Keratinocyte (primary cell): ENCODE measurements around the gene RHOC. TPM values are rescaled to one million over a fixed set of nuclear protein-coding genes. Genes with fewer than 3 reads are reported as not detected.

Source experiments
- DNase-seq: peaks from one replicate; pipeline ENCODE4 v3.0.0-alpha.2; 2011; ENCODE audit warnings: low read depth, missing footprints, low spot score
- FAIRE-seq: peaks from 2 replicates; lab custom pipeline; 2011; peaks lifted over from hg19 to GRCh38; lab: Jason Lieb, UNC
- H2AFZ ChIP-seq: 2 replicates; pipeline ENCODE4 v1.6.0; 2012; ENCODE audit warnings: low read length, control low read depth, inconsistent platforms; ENCODE audit not compliant: control insufficient read depth
- H3K27ac ChIP-seq: 2 replicates; pipeline ENCODE4 v1.5.1; 2011; ENCODE audit warnings: low read length; ENCODE audit not compliant: control insufficient read depth, insufficient read depth
- H3K27me3 ChIP-seq: 3 replicates; pipeline ENCODE4 v1.6.0; 2011; ENCODE audit warnings: low read length; ENCODE audit not compliant: control insufficient read depth, insufficient read depth; ENCODE audit errors: extremely low read depth
- H3K36me3 ChIP-seq, 2 experiments: 2 replicates in 1 of 2; 3 replicates in 1 of 2; pipeline ENCODE4 v1.5.1; 2011; ENCODE audit warnings: low read length in 2 of 2, mild to moderate bottlenecking in 1 of 2; ENCODE audit not compliant: control insufficient read depth in 2 of 2, insufficient read depth in 2 of 2; ENCODE audit errors: extremely low read depth in 1 of 2
- H3K4me1 ChIP-seq: 3 replicates; pipeline ENCODE4 v1.5.1; 2011; ENCODE audit warnings: low read length; ENCODE audit not compliant: control insufficient read depth, insufficient read depth; ENCODE audit errors: extremely low read depth
- H3K4me2 ChIP-seq: 3 replicates; pipeline ENCODE4 v1.6.0; 2011; ENCODE audit warnings: low read depth, low read length; ENCODE audit not compliant: control insufficient read depth, insufficient read depth; ENCODE audit errors: extremely low read depth
- H3K4me3 ChIP-seq, 3 experiments: fragments of 200-600 bp in 1 of 3; sonication (generic) in 1 of 3; 2 replicates in 2 of 3; 3 replicates in 1 of 3; pipeline ENCODE4 v1.5.1; 2011 to 2016; ENCODE audit warnings: low read length in 3 of 3, mild to moderate bottlenecking in 3 of 3, control low read depth in 2 of 3, inconsistent platforms in 1 of 3, low read depth in 1 of 3, mixed read lengths in 1 of 3, mixed run types in 1 of 3, moderate library complexity in 1 of 3; ENCODE audit not compliant: control insufficient read depth in 2 of 3, insufficient read depth in 2 of 3; ENCODE audit errors: extremely low read depth in 1 of 3
- H3K79me2 ChIP-seq: 2 replicates; pipeline ENCODE4 v1.6.0; 2012; ENCODE audit warnings: low read length; ENCODE audit not compliant: control insufficient read depth, insufficient read depth
- H3K9ac ChIP-seq: 3 replicates; pipeline ENCODE4 v1.6.0; 2011; ENCODE audit warnings: low read length; ENCODE audit not compliant: control insufficient read depth, insufficient read depth; ENCODE audit errors: extremely low read depth
- H3K9me1 ChIP-seq: 3 replicates; pipeline ENCODE4 v1.6.0; 2011; ENCODE audit warnings: low read length; ENCODE audit not compliant: control insufficient read depth, insufficient read depth; ENCODE audit errors: extremely low read depth
- H3K9me3 ChIP-seq: 2 replicates; pipeline ENCODE4 v1.5.1; 2012; ENCODE audit warnings: low read depth, low read length; ENCODE audit not compliant: control insufficient read depth
- H4K20me1 ChIP-seq: 3 replicates; pipeline ENCODE4 v1.6.0; 2011; ENCODE audit warnings: low read length; ENCODE audit not compliant: control insufficient read depth, insufficient read depth; ENCODE audit errors: extremely low read depth
- CTCF ChIP-seq, 3 experiments: IDR thresholded peaks in 1 of 3; conservative IDR thresholded peaks in 1 of 3; optimal IDR thresholded peaks in 1 of 3; 2 replicates in 2 of 3; 3 replicates in 1 of 3; pipeline versions ENCODE3 to v1.5.1; 2011; ENCODE audit warnings: low read length in 3 of 3, mild to moderate bottlenecking in 3 of 3, moderate library complexity in 2 of 3, control low read depth in 1 of 3, inconsistent platforms in 1 of 3; ENCODE audit not compliant: insufficient read depth in 2 of 3; ENCODE audit errors: extremely low read depth in 1 of 3
- EZH2 ChIP-seq: IDR thresholded peaks from one replicate; pipeline ENCODE4 v1.6.1; 2012; ENCODE audit warnings: inconsistent platforms, mild to moderate bottlenecking, low read length, moderate library complexity
- dilution Hi-C: fragments of 300-500 bp; cut with MboI; formaldehyde crosslinking; loops from one replicate; pipeline ENCODE4 v1.7.0; 2020; ENCODE audit warnings: low sequenced_read_pairs; ENCODE audit not compliant: extremely low pct_ligation_motif_present
- polyA plus RNA-seq, 5 experiments: library from polyadenylated mRNA; depleted of rRNA in 3 of 5; stranded (reverse) in 3 of 5; stranded (forward) in 1 of 5; unstranded in 1 of 5; fragments of >200 nt; gene quantifications; 1 replicate in 1 of 5; 2 replicates in 3 of 5; 3 replicates in 1 of 5; pipeline versions ENCODE4 v1.2.1 to v1.2.3, GENCODE V29; 2011 to 2012; ENCODE audit warnings: missing spikeins in 2 of 5, low read depth in 1 of 5, low replicate concordance in 1 of 5

The RHOC gene
- polyA plus RNA-seq, 1 donor (not counting 4 experiments of a cell fraction or from before 2014, with no cell fraction given), result 639 TPM

- H3K27me3 ChIP-seq, result no peaks in the 10 kb centered on the region
- no peak overlapping the region for H3K9ac ChIP-seq
- peaks cover 10 to 12% of the 10 kb centered on the region in 2 experiments for H3K36me3 ChIP-seq
- H3K9me1 ChIP-seq, result no peaks in the 10 kb centered on the region
- no peaks in the 10 kb centered on the region for H4K20me1 ChIP-seq
- TF ChIP-seq CTCF (optimal IDR thresholded peaks at IDR 0.05 in 1 of 3, IDR thresholded peaks at IDR 0.05 in 1 of 3, conservative IDR thresholded peaks at IDR 0.05 in 1 of 3; ENCODE audit: extremely low read depth in 1 of 3, insufficient read depth in 2 of 3, low read length in 3 of 3) (no peak), EZH2 (no peak)
- H2AFZ ChIP-seq, result no peak overlapping the region
- no peak overlapping the region for H3K4me2 ChIP-seq
- FAIRE-seq (no peak), DNase-seq (no peak)
- peaks cover 3% of the 10 kb centered on the region for H3K79me2 ChIP-seq
- H3K4me1 ChIP-seq, result peaks cover 13% of the 10 kb centered on the region
- dilution Hi-C loops, result no loop called here
- no peak overlapping the region for H3K4me3 ChIP-seq
- H3K27ac ChIP-seq, result no peak overlapping the region
- no peaks in the 10 kb centered on the region for H3K9me3 ChIP-seq
Observed at GRCh38 chr1:112711670-112712069, 4.7 kb upstream of the RHOC start.

GRCh38 chr1:112711041-112711440, 4.1 kb upstream of the RHOC start:
- no peak for TF ChIP-seq CTCF (optimal IDR thresholded peaks at IDR 0.05 in 1 of 3, IDR thresholded peaks at IDR 0.05 in 1 of 3, conservative IDR thresholded peaks at IDR 0.05 in 1 of 3; ENCODE audit: extremely low read depth in 1 of 3, insufficient read depth in 2 of 3, low read length in 3 of 3)
- TF ChIP-seq EZH2, result no peak
- H4K20me1 ChIP-seq, result no peaks in the 10 kb centered on the region
- peaks cover 9% of the 10 kb centered on the region for H3K79me2 ChIP-seq
- H3K4me2 ChIP-seq, result no peak overlapping the region
- H3K9me3 ChIP-seq, result no peaks in the 10 kb centered on the region
- dilution Hi-C loops, result no loop called here
- H3K36me3 ChIP-seq, result peaks cover 10 to 12% of the 10 kb centered on the region in 2 experiments
- H3K27ac ChIP-seq, result no peak overlapping the region
- no peak for DNase-seq
- H2AFZ ChIP-seq, result no peak overlapping the region
- no peak overlapping the region for H3K4me3 ChIP-seq
- H3K9me1 ChIP-seq, result no peaks in the 10 kb centered on the region
- no peaks in the 10 kb centered on the region for H3K27me3 ChIP-seq
- peaks cover 11% of the 10 kb centered on the region for H3K4me1 ChIP-seq
- no peak overlapping the region for H3K9ac ChIP-seq
- FAIRE-seq, result no peak
